Measurements from ENCODE around the gene ADSS1.
A peak's percentile ranks its signal among the peaks of the same experiment; 100 is the strongest.

The ADSS1 gene

GRCh38 chr14:104734601-104734990, 10.6 kb downstream of the ADSS1 start:
- no peak for DNase-seq

DNA sequence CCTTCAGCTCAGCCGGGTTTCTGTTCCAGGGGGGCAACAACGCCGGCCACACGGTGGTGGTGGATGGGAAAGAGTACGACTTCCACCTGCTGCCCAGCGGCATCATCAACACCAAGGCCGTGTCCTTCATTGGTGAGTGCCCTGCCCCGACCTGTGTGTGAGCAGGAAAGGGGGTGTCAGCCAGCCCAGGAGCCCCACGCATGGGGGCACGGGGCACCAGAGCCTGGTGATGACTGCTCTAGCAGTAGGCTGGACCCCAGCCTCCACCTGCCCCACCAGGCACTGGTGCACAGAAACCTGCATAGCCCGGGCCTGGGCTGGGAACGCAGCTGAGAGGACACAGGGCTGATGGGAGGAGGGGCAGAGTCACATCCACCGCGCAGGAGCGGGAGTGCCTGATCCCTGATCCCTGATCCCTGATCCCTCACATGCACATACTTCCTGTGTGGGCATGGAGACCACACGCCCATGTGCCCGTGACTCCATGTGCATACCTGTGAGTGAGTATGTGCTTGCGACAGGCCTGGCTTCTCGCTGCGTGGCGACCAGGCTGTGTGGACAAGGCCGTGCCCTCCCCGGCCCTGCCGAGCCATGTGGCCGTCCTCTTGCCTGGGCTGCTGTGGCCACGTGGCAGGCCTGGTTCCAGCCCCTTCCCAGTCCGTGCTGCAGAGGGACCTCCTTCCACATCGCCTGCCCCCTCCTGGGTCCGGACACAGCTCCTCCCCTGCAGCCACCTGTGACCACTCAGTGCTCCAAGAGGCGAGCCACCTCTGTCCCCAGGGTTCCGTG, 11.2 kb downstream of the ADSS1 start:
- DNase-seq, result no peak

DNA sequence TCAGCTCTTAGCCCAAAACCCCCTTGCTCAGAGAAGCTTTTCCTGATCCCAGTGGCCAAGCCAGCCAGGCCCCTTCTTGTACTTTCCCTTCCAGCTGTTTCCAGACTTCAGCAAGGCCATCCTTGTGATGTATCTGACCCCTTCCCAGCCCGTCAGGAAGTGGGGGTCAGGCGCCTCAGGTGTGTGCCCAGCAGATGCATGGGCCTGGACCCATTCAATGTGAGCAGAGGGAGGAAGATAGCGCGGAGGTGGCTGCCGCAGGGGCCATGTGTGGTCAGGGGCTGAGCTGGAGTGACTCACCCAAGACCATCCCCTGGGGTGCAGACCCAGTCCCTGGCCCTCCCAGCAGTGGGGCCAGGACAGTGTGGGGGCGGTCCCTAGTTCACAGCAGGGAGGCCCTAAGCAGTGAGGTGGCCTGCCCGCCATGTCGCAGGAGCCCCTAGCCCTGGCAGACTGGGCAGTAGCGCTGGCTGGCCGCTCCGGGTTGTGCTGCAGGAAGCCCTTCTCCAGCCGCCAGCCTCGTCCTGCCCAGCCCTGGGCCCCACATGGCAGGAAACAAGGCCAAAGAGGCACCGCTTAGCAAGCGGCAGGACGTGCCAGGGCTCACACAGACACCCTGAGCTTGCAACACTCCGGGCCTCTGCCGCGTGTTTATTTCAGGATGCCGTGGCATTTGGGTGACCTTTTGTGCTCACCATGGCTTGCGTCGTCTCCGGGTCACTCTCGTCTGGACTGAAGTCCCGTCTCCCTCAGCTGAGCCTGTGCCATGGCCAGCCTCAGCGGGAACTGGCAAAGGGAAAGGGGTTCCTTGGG, 12.0 kb downstream of the ADSS1 start:
- no peak for DNase-seq

- DNase-seq, result no peak
Observed at GRCh38 chr14:104738375-104739019, 14.5 kb downstream of the ADSS1 start.

DNA sequence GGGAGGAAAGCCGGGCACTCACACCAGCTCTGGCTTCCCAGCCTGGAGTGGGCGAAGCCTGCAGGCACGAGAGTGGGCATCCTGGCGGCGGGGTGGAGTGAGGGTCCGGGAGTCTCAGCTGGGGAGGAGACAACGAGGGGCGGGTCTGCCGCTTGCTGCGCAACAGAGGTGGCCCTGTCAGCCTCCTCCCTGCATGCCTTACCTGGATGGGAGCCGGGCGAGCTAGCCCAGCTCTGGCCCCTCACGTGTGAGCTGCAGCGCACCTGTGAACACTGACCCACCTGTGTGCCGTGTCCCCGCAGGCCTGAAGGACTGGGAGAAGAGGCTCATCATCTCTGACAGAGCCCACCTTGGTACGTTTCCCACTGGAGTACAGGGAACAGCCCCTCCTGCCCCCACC, 15.0 kb downstream of the ADSS1 start:
- no peak for DNase-seq

DNA sequence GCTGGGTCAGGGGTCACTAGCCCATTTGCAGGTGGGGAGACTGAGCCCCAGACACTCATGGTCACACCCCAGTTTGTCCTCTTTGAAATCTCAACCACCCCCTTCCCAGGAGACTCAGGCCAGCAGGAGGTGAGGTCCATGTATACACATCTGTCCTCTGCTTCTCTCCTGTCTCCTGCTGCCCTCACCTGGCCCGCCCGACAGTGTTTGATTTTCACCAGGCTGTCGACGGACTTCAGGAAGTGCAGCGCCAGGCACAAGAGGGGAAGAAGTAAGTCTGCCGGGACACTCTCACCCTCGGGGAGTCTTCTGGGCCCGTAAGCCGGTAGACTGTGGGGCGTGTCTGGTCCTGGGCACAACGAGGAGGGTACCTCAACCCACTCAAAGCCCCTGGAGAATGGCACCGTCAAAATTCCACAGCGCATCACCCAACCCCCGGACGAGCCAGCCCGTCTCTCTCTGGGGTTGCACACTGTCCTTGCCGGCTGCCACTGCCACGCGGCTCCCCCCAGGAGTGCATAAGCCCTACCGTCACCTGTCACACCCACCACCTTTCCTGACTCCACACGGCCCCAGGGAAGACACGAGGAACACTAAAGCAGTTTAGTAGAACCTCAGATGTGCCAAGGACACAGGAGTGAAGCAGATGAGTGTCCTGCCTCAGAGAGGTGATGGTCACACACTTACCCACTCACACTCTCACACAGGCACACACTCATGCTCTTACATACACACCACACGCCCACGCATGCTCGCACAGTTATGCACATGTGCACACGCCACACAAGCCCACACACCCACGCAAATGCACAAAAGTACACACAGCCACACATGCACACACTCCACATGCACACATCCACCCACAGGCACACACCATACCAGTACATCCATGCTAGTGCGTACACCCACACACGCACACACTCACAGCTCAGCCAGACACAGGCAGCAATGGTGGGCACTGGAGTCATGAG, 15.8 kb downstream of the ADSS1 start:
- DNase-seq, result no peak

DNA sequence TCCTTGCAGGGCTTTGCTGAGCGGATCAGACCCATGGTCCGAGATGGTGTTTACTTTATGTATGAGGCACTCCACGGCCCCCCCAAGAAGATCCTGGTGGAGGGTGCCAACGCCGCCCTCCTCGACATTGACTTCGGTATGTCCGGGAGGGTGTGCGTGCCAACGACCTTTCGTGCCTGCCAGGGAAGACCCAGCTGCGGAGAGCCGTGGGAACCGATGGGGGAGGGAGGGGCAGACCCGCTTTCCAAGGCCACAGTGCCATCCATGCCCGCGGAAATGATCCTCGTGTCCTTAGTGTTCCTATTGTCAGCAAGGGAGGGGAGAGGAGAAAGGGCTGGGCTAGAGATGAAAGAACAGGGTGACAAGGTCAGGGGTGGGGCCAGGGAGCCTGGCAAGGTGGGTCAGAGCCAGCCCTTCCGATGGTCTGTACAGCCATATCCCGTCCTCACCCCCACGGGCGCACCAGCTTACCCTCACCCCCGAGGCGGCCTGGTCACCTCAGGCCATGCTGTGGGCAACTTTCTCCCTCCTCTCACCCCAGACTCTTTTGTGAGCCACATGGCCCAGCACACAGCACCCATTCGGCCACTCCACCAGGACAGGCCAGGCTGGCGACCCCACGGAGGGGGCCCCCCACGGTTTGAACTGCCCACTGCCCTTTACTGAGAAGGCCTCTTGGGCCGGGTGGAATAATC, 17.2 kb downstream of the ADSS1 start:
- no peak for DNase-seq

GRCh38 chr14:104741803-104742251, 17.8 kb downstream of the ADSS1 start:
- no peak for DNase-seq

DNA sequence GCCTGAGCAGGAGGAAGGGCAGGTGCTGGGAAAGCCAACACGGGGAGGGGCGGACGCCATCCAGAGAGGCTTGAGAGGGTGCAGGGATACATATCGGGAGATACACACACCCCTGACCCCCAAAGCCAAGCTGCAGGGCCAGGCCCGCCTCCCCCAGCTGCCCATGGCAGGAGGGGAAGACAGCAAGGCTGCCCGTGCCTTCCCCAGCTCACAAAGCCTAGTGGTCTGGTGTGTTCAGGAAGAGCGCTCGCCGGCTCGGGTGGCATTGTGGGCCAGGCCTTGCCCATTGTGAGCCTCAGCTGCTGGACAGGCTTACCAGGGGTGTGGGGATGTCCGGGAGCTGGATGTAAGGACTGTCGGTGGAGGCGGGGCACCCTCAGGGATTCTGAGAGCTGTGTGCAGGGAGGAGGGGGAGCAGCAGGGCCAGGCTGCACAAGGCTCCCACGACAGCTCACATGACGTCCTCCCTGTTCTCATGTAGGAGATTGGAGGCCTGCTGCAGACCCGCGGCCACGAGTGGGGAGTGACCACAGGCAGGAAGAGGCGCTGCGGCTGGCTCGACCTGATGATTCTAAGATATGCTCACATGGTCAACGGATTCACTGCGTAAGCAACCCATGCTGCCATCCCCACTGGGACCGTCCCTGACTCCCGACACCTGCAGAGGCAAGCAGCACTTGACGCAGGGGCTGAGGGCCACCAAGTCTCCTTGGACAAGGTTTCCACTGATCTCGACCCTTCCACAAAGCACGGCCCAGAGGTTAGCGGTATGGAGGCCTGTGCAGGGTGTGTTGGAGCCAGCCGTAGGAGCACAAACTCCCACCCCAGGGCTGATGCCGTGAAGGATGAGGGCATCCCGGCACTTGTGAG, 18.8 kb downstream of the ADSS1 start:
- DNase-seq, result peak; percentile 41

DNA sequence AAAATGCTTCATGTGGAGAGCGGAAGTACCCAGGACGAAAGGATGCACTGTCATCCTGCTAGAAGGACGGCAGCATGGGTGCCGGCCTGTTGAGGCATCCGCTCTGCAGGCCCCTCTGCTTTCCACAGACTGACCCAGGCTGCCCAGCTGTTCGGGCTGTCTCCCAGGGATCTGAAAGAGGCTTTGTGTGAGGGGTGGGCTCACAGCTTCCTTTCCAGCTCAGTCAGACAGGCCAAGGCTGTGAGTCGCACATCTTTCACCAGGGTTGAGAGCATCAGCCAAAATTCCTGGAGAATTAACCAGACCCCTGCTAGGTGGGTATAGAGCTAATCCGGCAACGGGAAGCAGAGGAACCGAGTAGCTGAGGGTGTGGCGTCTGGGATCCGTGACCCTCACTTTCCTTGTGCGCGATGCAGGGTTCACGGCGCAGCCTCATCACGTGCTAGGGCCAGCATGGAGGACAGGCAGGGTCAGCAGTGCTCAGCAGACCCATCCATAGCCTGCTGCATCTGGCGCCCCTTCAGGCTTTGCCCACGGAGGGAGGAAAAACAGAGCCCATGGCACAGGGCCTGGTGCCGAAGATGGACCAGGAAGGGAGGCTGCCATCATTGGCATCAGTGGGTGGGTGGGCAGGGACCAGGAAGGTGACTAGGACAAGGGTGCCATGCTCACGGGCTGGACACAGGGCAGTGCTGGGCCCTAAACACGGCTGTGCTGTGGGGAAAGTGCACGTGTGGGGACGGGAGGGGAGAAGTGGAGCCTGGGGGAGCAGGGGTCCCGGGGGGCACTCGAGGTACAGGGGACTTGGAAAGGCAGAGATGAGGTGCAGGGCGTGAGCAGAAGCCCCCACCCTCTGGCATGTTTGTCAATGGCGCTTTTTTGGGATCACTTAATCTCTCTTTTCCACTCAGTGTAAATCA, 19.7 kb downstream of the ADSS1 start:
- no peak for DNase-seq

- DNase-seq, result no peak
Observed at GRCh38 chr14:104744484-104744883, 20.5 kb downstream of the ADSS1 start.

GRCh38 chr14:104745431-104745830, 21.4 kb downstream of the ADSS1 start:
- DNase-seq, result no peak

DNA sequence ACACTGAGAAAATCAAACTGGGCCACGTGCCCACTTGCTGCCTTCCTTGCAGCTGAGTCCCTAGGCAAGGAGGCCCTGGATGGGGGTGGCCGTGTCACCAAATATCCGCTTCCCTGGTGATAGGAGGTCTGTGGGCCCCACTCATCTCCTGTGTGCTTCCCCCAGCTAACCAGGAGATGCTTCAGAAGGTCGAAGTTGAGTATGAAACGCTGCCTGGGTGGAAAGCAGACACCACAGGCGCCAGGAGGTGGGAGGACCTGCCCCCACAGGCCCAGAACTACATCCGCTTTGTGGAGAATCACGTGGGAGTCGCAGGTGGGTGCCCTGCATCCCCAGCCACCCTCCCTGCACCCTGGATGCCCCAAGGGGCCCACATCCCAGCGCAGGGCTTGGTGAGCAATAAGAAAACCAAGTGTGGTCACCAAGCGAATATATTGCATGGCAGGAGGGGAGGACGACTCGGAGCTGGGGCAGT, 22.1 kb downstream of the ADSS1 start:
- no peak for DNase-seq

DNA sequence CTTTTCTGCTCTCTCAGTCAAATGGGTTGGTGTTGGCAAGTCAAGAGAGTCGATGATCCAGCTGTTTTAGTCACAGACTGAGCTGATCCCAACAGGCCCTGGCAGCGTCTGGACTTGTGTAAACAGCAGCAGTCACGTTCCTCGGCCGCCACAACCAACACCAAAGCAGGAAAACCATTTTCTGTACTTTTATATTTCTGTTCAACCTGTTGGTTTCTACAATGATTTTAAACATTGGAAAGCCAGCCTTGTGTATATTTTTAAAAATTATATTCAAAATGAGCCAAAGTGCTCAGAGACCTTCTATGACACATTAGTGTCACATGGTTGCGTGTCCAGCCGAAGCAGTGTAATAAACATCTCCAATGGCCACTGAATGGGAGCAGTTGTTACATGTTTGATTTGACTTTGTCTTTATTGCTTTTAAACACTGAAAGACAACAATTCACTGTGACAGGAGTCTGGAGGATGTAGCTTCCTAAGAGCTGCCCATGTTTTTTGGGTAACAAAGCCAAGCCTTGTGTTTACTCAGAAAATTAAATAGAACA, 23.0 kb downstream of the ADSS1 start:
- DNase-seq, result no peak

- no peak for DNase-seq
Observed at GRCh38 chr14:104747876-104748275, 23.8 kb downstream of the ADSS1 start.

DNA sequence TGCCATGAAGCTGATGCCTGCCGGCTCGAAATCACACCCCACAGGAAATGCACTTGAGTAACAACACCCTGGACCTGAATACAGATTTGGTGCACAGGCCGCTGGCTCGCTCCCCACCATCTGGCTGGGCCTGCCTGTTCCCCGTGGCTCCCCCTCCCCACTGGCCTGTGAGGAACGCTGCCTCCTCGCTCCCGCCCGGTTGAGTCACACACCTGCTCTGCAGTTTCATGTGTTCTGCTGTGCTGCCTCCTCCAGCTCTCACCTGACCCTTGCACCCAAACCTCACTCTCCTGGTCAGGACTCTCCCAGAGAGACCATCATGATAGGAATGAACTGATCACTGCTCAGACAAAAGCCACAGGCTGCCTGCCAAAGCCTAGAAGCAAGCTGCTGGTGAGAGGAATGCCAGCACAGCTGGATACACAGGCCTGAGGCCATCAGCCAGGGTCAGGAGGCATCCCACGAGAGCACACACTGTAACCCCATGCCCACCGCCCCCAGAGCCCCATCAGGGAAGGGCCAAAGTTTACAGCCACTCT, 25.2 kb downstream of the ADSS1 start:
- DNase-seq, result no peak

DNA sequence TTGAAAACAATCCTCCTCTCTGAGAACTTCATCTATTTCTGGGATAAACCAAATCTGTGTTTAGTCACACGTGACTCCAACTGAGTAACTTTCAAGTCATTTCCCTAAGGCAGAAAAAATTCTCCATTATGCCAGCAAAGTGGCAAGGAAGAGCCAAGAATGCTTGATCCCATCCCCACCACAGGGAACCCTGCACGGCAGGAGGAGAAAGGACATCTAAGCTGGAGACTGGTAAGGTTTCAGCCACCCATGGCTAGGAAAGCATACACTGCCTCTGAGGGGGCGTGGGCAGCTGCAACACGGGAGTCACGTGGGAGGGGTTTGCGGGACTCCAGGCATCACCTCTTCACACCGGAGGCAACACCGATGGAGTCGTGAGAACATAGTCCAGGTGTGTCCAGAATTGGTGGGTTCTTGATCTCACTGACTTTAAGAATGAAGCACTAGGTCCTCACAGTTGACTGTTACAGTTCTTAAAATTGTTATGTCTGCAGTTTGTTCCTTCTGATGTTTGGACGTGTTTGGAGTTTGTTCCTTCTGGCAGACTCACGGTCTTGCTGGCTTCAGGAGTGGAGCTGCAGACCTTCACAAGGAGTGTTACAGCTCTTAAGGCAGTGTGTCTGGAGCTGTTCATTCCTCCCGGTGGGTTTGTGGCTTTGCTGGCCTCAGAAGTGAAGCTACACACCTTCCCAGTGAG, 26.2 kb downstream of the ADSS1 start:
- no peak for DNase-seq

DNA sequence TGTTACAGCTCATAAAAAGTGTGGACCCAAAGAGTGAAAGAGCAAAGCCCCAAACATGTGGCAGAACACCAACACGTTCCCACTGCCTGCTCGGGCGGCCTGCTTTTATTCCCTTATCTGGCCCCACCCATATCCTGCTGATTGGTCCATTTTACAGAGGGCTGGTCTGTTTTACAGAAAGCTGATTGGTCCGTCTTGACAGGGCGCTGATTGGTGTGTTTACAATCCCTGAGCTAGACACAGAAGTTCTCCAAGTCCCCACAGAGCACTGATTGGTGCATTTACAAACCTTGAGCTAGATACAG, 26.7 kb downstream of the ADSS1 start:
- DNase-seq, result peak; percentile 48
